Effector memory CD4-positive, alpha-beta T cell (primary cell): ENCODE results near the gene MTHFR.
A peak's percentile ranks its signal among the peaks of the same experiment; 100 is the strongest.
"Not testable (repeated sequence)": the region's sequence is repeated elsewhere in the genome, so short reads cannot be mapped to it uniquely, and the experiment has no call there.

ENCODE experiments used
- DNase-seq, 3 donors: peaks; one replicate each; pipeline ENCODE4 v3.0.0-alpha.2; 2020
- H3K27ac ChIP-seq: 2 replicates; pipeline ENCODE4 v1.7.0; 2013; ENCODE audit warnings: mild to moderate bottlenecking, low read length, moderate library complexity; ENCODE audit not compliant: insufficient read depth, poor library complexity, severe bottlenecking
- H3K27me3 ChIP-seq: replicated peaks from 2 replicates; pipeline ENCODE4 v1.7.0; 2013; ENCODE audit warnings: mild to moderate bottlenecking, low read length; ENCODE audit not compliant: insufficient read depth, control insufficient read depth, poor library complexity, severe bottlenecking
- H3K36me3 ChIP-seq: 2 replicates; pipeline ENCODE4 v1.7.0; 2013; ENCODE audit warnings: mild to moderate bottlenecking, low read length, moderate library complexity; ENCODE audit not compliant: control insufficient read depth, insufficient read depth
- H3K4me1 ChIP-seq: 2 replicates; pipeline ENCODE4 v1.7.0; 2013; ENCODE audit warnings: low read length, mild to moderate bottlenecking; ENCODE audit not compliant: control insufficient read depth, insufficient read depth, poor library complexity, severe bottlenecking
- H3K4me3 ChIP-seq: 2 replicates; pipeline ENCODE4 v1.7.0; 2013; ENCODE audit warnings: low read length, low read depth, mild to moderate bottlenecking; ENCODE audit not compliant: insufficient read depth, poor library complexity, severe bottlenecking
- H3K9me3 ChIP-seq: 2 replicates; pipeline ENCODE4 v1.7.0; 2013; ENCODE audit warnings: mild to moderate bottlenecking, low read length, moderate library complexity; ENCODE audit not compliant: control insufficient read depth

MTHFR gene

GRCh38 chr1:11804666-11805421 lies 920 bp downstream of the MTHFR start:
- Histone ChIP-seq H3K9me3 (no peaks in the 10 kb centered on the region), H3K4me3 (peak overlapping the region; percentile 80), H3K27me3 (no peaks in the 10 kb centered on the region), H3K4me1 (peaks cover 32% of the 10 kb centered on the region), H3K27ac (peak overlapping the region; percentile 85), H3K36me3 (peaks cover 17% of the 10 kb centered on the region)
- peak in 1 of 3 donors; percentile 5 for DNase-seq

GRCh38 chr1:11803924-11804665 lies 1.7 kb downstream of the MTHFR start:
- H3K9me3 ChIP-seq, H3K27ac ChIP-seq, H3K27me3 ChIP-seq, DNase-seq, H3K4me3 ChIP-seq: not testable (repeated sequence)
- Histone ChIP-seq H3K36me3 (peaks cover 22% of the 10 kb centered on the region), H3K4me1 (peaks cover 32% of the 10 kb centered on the region)

GRCh38 chr1:11802973-11803885 lies 2.5 kb downstream of the MTHFR start:
- Histone ChIP-seq H3K27me3 (no peaks in the 10 kb centered on the region), H3K4me1 (peaks cover 32% of the 10 kb centered on the region), H3K4me3 (peak overlapping the region; percentile 57), H3K27ac (peak overlapping the region; percentile 52), H3K9me3 (no peaks in the 10 kb centered on the region), H3K36me3 (peaks cover 22% of the 10 kb centered on the region)
- DNase-seq, result peak; percentile 53 to 63 (median 60)

- no peaks in the 10 kb centered on the region for H3K9me3 ChIP-seq
- H3K27me3 ChIP-seq, result no peaks in the 10 kb centered on the region
- H3K36me3 ChIP-seq, result peaks cover 22% of the 10 kb centered on the region
- H3K4me3 ChIP-seq, result peak overlapping the region; percentile 57
- DNase-seq, result no peak
- H3K4me1 ChIP-seq, result peaks cover 32% of the 10 kb centered on the region
- H3K27ac ChIP-seq, result no peak overlapping the region
Measured at GRCh38 chr1:11802616-11802972, 3.2 kb downstream of the MTHFR start.

- no peak for DNase-seq
- no peaks in the 10 kb centered on the region for H3K27me3 ChIP-seq
- H3K27ac ChIP-seq, result no peak overlapping the region
- no peaks in the 10 kb centered on the region for H3K9me3 ChIP-seq
- H3K4me1 ChIP-seq, result peaks cover 23% of the 10 kb centered on the region
- H3K4me3 ChIP-seq, result no peak overlapping the region
- peaks cover 33% of the 10 kb centered on the region for H3K36me3 ChIP-seq
Measured at GRCh38 chr1:11800756-11801433, 4.9 kb downstream of the MTHFR start.

GRCh38 chr1:11800391-11800755 lies 5.4 kb downstream of the MTHFR start:
- no peak for DNase-seq
- peaks cover 36% of the 10 kb centered on the region for H3K36me3 ChIP-seq
- no peak overlapping the region for H3K4me3 ChIP-seq
- H3K27me3 ChIP-seq, result no peaks in the 10 kb centered on the region
- no peaks in the 10 kb centered on the region for H3K9me3 ChIP-seq
- peaks cover 23% of the 10 kb centered on the region for H3K4me1 ChIP-seq
- no peak overlapping the region for H3K27ac ChIP-seq

GRCh38 chr1:11799896-11800295 lies 5.9 kb downstream of the MTHFR start:
- H3K27me3 ChIP-seq, result no peaks in the 10 kb centered on the region
- peaks cover 41% of the 10 kb centered on the region for H3K36me3 ChIP-seq
- no peak overlapping the region for H3K4me3 ChIP-seq
- peaks cover 21% of the 10 kb centered on the region for H3K4me1 ChIP-seq
- no peak overlapping the region for H3K27ac ChIP-seq
- DNase-seq, result no peak
- H3K9me3 ChIP-seq, result no peaks in the 10 kb centered on the region

- peaks cover 48% of the 10 kb centered on the region for H3K36me3 ChIP-seq
- H3K9me3 ChIP-seq, result no peaks in the 10 kb centered on the region
- DNase-seq, result no peak
- no peak overlapping the region for H3K27ac ChIP-seq
- no peak overlapping the region for H3K4me3 ChIP-seq
- H3K27me3 ChIP-seq, result no peaks in the 10 kb centered on the region
- peaks cover 13% of the 10 kb centered on the region for H3K4me1 ChIP-seq
Measured at GRCh38 chr1:11799099-11799498, 6.7 kb downstream of the MTHFR start.

GRCh38 chr1:11797525-11798216 lies 8.1 kb downstream of the MTHFR start:
- peaks cover 55% of the 10 kb centered on the region for H3K36me3 ChIP-seq
- no peak overlapping the region for H3K4me3 ChIP-seq
- no peak overlapping the region for H3K27ac ChIP-seq
- H3K4me1 ChIP-seq, result no peaks in the 10 kb centered on the region
- no peak for DNase-seq
- H3K9me3 ChIP-seq, result no peaks in the 10 kb centered on the region
- no peaks in the 10 kb centered on the region for H3K27me3 ChIP-seq
